ENCODE data around the gene PATE1.

PATE1 gene

DNA sequence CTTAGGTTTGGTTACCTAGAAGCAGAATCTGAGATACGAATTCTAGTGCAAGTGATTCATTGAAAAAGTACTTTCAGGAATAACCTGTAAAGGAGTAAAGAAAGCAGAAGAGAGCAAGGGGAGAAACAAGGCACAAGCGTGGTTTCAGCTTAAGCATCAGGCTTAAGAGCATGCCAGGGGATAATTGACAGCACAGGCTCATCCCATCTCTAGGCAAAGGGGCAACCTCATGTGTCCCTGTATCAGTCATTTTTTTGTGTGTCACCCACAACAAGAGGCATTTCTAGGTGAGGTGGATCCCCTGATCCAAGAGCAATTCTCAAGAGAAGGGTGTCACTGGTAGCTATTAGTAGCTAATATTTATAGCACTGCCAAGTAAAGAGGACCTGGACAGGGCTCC is 24.5 kb downstream of the PATE1 start:
- Histone ChIP-seq H3K9ac (ENCODE audit: low read depth, low read length) (no peak overlapping the region), H3K9me3 (ENCODE audit: control insufficient read depth, insufficient read depth, low read length) (no peaks in the 10 kb centered on the region), H3K4me1 (ENCODE audit: insufficient read depth, low read length) (no peaks in the 10 kb centered on the region), H3K36me3 (ENCODE audit: insufficient read depth, low read length) (no peaks in the 10 kb centered on the region)

DNA sequence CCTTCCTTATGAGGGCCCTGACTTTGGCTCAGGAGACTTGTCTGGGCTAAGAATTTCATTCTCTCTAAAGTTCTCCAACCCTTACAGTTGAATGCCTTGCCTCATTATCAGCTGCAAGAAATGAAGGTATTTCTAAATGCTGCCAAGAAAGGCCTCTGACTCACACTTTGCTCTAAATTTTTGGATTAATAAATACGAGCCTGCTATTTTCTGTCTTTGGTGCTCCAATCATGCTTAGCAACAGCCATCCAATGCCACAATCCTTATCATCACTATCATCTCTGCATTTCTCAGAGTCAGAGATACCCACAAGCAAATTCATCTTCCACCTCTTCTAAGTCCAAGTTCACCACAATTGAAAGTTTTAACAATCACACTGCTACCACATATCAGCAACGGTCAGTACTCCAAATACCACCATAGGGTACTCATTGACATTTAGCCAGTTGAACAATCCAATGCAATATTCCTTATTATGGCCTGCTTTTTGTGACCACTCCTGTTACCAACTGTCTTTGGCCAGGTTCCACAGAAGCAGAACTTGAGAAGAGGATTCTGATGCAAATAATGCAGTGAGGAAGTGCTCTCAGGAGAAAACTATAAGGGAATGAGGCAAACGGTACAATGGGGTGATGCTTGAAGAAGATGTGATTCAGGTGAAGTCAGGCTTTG is 26.9 kb downstream of the PATE1 start:
- Histone ChIP-seq H3K36me3 (ENCODE audit: insufficient read depth, low read length) (no peaks in the 10 kb centered on the region), H3K9ac (ENCODE audit: low read depth, low read length) (no peak overlapping the region), H3K4me1 (ENCODE audit: insufficient read depth, low read length) (no peaks in the 10 kb centered on the region), H3K9me3 (ENCODE audit: control insufficient read depth, insufficient read depth, low read length) (no peaks in the 10 kb centered on the region)

DNA sequence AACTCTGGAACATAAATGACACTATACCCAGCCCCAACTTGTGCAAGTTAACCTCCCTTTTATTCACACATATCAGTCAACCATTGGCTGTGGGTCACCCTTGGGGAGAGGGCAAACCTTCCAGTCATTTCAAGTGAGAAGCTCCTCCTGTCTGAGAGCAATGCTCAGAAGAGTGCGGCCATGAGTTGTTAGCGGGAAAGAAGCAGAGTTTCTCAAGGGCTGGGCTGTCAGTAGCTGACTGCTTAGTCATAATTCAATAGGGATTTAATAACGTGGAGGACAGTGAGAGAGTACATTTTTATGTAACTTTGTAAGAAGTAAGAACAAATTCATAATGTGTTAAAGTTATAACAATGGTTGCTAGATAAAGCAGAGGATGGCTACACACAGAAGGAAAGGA is 27.4 kb downstream of the PATE1 start:
- Histone ChIP-seq H3K9ac (ENCODE audit: low read depth, low read length) (no peak overlapping the region), H3K9me3 (ENCODE audit: control insufficient read depth, insufficient read depth, low read length) (no peaks in the 10 kb centered on the region), H3K4me1 (ENCODE audit: insufficient read depth, low read length) (no peaks in the 10 kb centered on the region), H3K36me3 (ENCODE audit: insufficient read depth, low read length) (no peaks in the 10 kb centered on the region)

DNA sequence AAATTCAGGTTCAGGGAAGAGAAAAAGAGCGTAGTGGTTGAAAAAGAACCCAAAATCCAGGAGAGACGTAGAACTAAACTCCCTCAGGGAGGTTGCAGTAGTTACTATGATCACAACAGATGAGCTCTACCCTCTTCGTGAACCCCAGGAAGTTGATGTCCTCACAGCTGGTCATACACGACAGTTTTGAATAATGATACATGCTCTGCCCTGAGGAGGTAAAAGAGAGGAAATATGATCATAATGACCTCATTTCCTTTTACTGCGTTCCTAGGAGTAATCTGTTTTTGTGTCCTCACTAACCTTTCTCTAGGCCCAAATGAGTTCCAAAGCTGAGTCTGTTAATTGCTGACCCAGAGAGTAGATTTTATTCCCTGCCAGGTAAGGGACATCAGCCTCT is 31.2 kb downstream of the PATE1 start:
- Histone ChIP-seq H3K9ac (ENCODE audit: low read depth, low read length) (no peak overlapping the region), H3K4me1 (ENCODE audit: insufficient read depth, low read length) (no peaks in the 10 kb centered on the region), H3K9me3 (ENCODE audit: control insufficient read depth, insufficient read depth, low read length) (no peaks in the 10 kb centered on the region), H3K36me3 (ENCODE audit: insufficient read depth, low read length) (no peaks in the 10 kb centered on the region)

DNA sequence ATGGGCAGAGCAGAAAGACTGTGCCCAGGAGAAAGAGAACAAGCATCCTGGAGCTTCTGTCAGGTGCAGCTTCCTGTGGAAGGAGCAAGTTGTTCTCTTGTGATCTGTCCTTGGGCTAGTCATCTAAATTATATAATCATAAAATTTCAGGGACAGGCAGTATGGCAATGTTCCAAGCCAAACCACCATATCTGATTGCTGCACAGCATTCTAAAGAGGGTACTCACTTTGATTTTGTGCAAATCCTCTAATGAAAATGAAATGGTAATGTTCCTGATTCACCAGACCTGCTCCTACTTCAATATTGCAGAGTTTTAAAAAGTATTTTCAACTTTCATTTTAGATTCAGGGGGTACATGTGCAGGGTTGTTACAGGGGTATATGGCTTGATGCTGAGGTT is 32.6 kb downstream of the PATE1 start, which contains the start of gene PATE2:
TSS of gene PATE2 (minus strand) at position 101 of the 400 bp plus-strand sequence. CDS start at position 46, 55 bp downstream.
- Histone ChIP-seq H3K4me1 (ENCODE audit: insufficient read depth, low read length) (no peaks in the 10 kb centered on the region), H3K9me3 (ENCODE audit: control insufficient read depth, insufficient read depth, low read length) (no peaks in the 10 kb centered on the region), H3K9ac (ENCODE audit: low read depth, low read length) (no peak within 1 kb of the TSS), H3K36me3 (ENCODE audit: insufficient read depth, low read length) (no peaks in the 10 kb centered on the region)

DNA sequence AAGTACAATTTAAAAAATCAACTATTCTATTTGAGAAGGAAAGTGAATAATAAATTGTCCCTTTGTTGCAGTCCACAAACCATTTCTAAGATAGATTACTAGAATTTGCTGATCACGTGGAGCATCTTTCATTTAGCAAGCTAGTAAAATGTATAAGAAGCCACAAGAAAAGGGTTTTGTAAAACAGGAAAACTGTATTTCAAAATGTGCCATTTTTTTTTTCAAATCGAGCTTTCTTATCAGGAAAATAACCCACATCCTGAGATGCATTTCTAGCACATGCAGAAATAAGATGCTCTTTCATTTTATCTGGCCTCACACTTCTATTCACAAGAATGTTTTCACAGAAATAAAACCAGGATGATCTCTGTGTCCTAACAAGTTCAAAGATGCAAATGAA is 38.6 kb downstream of the PATE1 start:
- no peaks in the 10 kb centered on the region for H3K4me1 ChIP-seq (ENCODE audit: insufficient read depth, low read length)
- no peaks in the 10 kb centered on the region for H3K9me3 ChIP-seq (ENCODE audit: control insufficient read depth, insufficient read depth, low read length)
- no peaks in the 10 kb centered on the region for H3K36me3 ChIP-seq (ENCODE audit: insufficient read depth, low read length)
- H3K9ac ChIP-seq (ENCODE audit: low read depth, low read length), result no peak overlapping the region

DNA sequence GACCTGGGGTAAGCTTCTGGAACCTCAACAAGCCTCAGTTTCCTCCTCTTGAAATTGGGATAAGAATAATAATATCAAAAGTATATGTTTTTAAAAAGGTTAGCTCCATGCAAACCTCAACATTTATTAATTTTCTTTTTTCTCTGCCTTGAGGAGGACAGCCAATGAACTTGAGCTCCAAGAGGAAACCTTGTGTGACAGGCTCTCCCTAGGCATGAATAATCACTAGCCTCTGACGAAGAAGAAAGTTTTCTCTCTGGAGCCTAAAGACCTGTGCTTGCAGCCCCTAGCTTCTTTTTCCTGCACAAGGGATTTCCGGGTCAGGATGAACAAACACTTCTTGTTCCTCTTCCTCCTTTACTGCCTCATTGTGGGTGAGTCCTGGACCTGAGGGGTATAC is 41.7 kb downstream of the PATE1 start, which contains the start of gene PATE3:
TSS of gene PATE3 (plus strand) at position 301 of the 400 bp plus-strand sequence. CDS start at position 326, 25 bp downstream.
- H3K4me1 ChIP-seq (ENCODE audit: insufficient read depth, low read length), result no peaks in the 10 kb centered on the region
- H3K9me3 ChIP-seq (ENCODE audit: control insufficient read depth, insufficient read depth, low read length), result peaks cover 4% of the 10 kb centered on the region; the same call in 1 of the 2 replicates
- no peaks in the 10 kb centered on the region for H3K36me3 ChIP-seq (ENCODE audit: insufficient read depth, low read length)
- H3K9ac ChIP-seq (ENCODE audit: low read depth, low read length), result no peak within 1 kb of the TSS

DNA sequence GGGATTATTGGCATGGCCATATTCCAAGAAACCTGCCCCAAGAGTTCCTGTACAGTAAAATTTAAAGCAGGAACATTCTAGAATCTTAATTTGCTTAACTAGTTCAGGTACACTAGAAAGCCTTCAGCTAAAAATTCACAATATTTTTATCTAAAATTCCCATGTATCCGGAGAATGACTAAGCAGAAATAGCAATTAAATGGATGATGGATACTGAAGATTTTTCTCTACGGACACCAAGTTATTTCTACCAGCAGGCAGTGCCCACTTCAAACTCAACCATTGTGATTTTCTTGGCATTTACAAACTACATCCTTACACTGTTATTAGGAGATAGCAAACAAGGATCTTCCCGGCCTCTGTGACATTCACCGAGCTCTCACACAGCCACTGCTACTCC is 44.7 kb downstream of the PATE1 start:
- no peaks in the 10 kb centered on the region for H3K4me1 ChIP-seq (ENCODE audit: insufficient read depth, low read length)

DNA sequence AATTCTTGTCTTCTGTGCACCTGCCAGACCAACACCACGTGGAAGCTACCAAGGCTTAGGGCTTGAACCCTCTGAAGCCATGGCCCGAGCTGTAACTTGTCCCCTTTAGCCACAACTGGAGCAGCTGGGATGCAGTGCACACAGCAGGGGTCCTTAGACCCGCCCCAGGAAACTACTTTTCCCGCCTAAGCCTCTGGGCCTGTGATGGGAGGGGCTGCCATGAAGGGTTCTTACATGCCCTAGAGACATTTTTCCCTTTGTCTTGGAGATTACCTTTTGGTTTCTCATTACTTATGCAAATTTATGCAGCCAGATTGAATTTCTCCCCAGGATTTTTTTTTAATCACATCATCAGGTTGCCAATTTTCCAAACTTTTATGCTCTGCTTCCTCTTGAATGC is 51.6 kb downstream of the PATE1 start:
- peaks cover 8% of the 10 kb centered on the region; the same call in 1 of the 2 replicates for H3K4me1 ChIP-seq (ENCODE audit: insufficient read depth, low read length)
- no peak overlapping the region for H3K9ac ChIP-seq (ENCODE audit: low read depth, low read length)
- no peaks in the 10 kb centered on the region for H3K36me3 ChIP-seq (ENCODE audit: insufficient read depth, low read length)
- H3K9me3 ChIP-seq (ENCODE audit: control insufficient read depth, insufficient read depth, low read length), result peaks cover 8% of the 10 kb centered on the region; the same call in 1 of the 2 replicates

More for the DNA sequence above, 44.7 kb downstream of the PATE1 start:
- Histone ChIP-seq H3K9me3 (ENCODE audit: control insufficient read depth, insufficient read depth, low read length) (peaks cover 6% of the 10 kb centered on the region; the same call in 1 of the 2 replicates), H3K36me3 (ENCODE audit: insufficient read depth, low read length) (no peaks in the 10 kb centered on the region), H3K9ac (ENCODE audit: low read depth, low read length) (no peak overlapping the region)

All from ES-I3 (cell line).